ENCODE measurements around the gene FOXA2. TPM values are rescaled to one million over a fixed set of nuclear protein-coding genes. Genes with fewer than 3 reads are reported as not detected.
A peak's percentile ranks its signal among the peaks of the same experiment; 100 is the strongest.

FOXA2 gene
- total RNA-seq, 1 experiment from 2014 or later, result 14.0 TPM

DNA sequence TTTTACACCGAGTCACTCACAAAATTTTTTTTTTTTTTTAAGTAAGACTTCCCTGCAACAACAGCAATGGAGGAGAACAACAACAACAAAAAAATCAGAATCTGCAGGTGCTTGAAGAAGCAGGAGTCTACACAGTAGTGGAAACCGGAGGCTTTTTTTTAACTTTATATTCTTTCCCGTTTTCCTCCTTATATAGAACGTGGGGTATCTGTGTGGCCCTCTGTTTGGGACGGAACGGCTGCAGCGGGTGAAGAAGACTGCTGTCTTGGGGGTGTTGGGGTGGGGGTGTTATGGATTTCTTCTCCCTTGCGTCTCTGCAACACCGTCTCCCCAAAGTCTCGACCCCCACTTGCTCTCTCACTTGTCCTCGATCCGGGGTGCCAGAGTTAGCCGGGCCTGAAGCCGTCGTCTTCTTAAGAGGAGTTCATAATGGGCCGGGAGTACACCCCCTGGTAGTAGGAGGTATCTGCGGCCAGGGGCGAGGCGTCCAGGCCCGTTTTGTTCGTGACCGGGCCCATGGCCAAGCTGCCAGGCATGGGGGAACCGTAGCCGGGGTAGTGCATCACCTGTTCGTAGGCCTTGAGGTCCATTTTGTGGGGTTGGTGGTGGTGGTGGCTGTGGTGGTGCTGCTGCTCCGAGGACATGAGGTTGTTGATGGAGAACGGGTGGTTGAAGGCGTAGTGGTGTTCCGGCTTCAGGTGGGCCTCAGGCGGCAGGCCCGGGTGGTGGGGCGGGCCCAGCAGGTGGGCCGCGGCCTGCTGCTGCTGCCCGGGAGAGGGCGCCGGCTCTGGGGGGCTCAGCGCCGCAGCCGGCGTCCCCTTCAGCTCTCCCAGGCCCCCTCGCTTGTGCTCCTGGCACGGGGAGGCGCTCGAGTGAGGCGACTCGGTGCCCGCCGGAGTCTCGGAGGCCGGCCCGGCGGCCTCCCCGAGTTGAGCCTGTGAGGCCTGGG is 2.7 kb downstream of the FOXA2 start:
- peaks cover 3% of the 10 kb centered on the region; the same call in 1 of the 2 replicates for H3K27me3 ChIP-seq (replicated peaks)
- no peak for DNase-seq (ENCODE audit: low read depth in 1 of 2, low spot score in 2 of 2)
- peaks cover 31% of the 10 kb centered on the region for H3K4me1 ChIP-seq (replicated peaks)
- H3K9me3 ChIP-seq (replicated peaks), result 0 out of 2 replicates have a peak, but pooled peaks cover 2% of the 10 kb centered on the region
- H3K27ac ChIP-seq, result no peak overlapping the region
- H3K36me3 ChIP-seq, result peaks cover 33% of the 10 kb centered on the region
- H3K4me3 ChIP-seq, result no peak overlapping the region

DNA sequence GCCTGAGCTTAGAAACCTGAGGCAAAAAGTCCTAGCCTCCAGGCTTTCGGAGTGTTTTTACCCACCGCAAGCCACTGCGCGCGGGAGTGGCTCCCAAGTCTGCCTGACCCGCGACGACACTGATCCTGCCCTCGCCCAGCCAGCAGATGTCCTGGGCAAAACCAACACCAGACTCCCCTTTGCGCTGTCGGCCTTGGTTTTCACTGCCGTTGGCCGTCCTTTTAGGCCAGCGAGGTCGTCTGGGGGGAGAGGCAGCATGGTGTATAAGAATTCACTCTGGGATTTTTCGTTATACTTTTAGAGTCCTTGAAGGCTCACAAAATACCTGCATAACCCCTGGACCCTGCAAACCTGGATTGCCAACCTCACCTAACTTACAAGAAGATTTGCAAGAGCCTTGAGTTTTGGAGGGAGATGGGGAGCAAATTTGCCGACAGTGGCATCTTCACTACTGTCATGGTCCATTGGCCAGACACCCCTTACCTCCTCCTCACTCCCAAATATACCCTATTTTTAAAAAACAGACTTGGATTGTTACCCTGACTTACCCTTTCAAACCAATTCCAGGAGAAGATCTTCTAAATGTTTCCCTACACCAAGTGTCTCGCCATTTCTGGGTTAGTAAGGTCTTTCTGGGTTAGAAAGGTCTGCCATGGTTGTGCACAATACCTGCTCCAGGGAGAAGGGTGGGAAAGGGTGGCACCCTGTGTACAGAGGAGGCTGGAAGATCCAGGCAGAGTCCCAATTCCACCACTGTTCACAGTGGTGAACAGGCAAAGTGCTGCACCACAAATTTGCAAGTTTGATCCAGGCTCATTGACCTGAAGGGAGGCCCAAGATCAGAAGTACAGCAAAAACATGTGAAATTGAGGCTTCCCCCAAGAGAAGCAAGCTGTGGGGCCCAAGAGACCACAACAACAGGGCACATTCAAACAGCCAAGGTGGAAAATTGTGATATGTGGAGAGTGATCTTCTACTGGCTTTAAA is 4.4 kb downstream of the FOXA2 start:
- Histone ChIP-seq H3K4me3 (no peak overlapping the region), H3K36me3 (peaks cover 33% of the 10 kb centered on the region), H3K27ac (no peak overlapping the region), H3K27me3 (replicated peaks) (no peaks in the 10 kb centered on the region; the same call in 1 of the 2 replicates), H3K9me3 (replicated peaks) (0 out of 2 replicates have a peak, but pooled peaks cover 2% of the 10 kb centered on the region), H3K4me1 (replicated peaks) (peaks cover 42% of the 10 kb centered on the region)
- DNase-seq (ENCODE audit: low read depth in 1 of 2, low spot score in 2 of 2), result no peak

DNA sequence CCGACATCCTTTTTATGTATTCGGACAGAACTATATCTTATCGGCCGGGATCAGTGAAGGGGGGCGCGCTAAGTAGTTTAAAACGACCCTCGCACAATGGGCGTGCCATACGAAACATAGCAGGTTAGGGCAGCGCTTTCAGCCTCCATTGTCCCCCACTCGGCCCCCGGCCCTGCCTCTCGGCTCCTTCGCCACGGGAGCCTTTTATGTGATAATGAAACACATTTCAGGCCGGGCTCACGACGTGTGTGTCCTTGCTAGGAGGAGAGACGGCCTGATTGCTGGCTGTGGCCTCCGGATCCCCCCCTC is 5.3 kb downstream of the FOXA2 start:
- Histone ChIP-seq H3K4me3 (no peak overlapping the region), H3K36me3 (peaks cover 33% of the 10 kb centered on the region), H3K27me3 (replicated peaks) (no peaks in the 10 kb centered on the region), H3K27ac (no peak overlapping the region), H3K9me3 (replicated peaks) (no peaks in the 10 kb centered on the region), H3K4me1 (replicated peaks) (peaks cover 46% of the 10 kb centered on the region)
- DNase-seq (ENCODE audit: low read depth in 1 of 2, low spot score in 2 of 2), result no peak

DNA sequence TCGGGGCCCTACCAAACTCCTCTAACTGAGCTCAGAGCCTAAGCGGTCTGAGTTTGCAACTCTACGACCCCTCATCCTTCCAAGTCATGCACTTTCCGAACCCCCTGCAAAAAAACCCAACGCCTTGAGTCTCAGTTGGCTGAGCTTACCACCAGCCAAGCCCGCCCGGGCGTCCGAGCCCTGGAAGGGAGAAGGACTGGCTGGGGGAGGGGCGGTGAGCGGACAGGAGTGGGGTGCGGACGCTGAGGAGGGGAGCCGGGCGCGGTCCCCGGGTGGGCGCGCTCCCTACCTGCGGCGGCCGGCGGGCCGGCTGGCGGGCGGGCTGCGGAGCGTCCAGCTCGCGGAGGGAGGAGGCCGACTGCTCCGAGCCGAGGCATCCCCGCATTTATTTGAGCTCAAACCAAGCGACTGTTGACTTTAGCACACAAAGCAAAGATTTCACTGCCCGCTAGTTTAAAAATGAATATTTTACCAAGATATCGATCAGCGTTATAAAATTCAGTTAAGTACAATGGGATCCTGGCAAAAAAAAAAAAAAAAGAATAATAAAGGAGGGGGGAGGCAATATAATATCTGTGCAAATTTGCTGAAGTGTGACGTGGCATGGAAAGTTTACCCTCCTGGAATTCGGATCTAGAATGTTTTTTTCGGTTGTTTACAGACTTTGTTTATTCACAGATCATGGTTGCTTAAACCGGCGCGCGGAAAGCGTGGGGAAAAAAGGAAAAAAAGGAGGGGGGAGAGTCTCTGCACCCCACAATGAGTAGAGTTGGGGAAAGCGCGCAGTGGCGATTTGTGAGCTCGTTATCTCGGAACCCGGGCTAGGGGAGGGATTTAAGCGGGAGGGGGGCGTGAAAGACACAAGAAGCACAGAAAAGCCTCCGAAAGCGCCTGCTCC is 5.9 kb downstream of the FOXA2 start:
- Histone ChIP-seq H3K9me3 (replicated peaks) (no peaks in the 10 kb centered on the region), H3K4me1 (replicated peaks) (peaks cover 52% of the 10 kb centered on the region), H3K27me3 (replicated peaks) (no peaks in the 10 kb centered on the region), H3K36me3 (peaks cover 33% of the 10 kb centered on the region), H3K27ac (no peak overlapping the region), H3K4me3 (no peak overlapping the region)
- DNase-seq (ENCODE audit: low read depth in 1 of 2, low spot score in 2 of 2), result no peak

DNA sequence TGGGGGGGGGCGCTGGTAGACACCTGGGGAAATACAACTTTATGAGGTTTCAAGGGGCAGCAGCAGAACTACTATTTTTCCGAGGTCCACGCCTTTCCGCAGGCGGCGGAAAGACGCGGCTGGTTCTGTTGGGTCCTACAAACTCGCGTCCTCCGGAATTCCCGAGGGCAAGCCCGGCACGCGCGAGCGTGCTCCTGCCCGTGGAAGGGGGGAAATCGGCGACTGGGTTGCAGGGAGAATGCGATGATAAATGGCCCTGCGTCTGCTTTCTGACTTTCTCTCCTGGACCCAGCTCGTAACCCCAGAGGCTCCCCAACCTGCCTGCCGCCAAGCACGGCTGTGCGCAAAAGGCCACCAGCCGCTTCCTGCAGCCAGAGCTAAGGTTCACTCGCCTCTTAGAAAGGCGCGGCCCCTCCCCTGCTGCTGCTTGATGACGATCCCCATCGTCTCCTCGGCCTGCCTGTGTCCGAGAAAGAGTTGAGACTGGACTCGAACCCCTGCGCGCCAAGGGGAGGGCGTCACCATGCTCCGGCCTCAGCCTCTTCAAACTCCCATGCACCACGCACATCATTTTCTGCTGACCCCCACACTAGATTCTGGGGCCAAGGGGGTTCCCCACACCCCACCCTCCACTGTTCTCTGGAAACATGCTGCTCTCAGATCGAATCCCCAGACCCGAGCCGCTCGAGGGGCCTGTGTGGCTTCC is 6.7 kb downstream of the FOXA2 start:
- no peak for DNase-seq (ENCODE audit: low read depth in 1 of 2, low spot score in 2 of 2)
- H3K27ac ChIP-seq, result no peak overlapping the region
- H3K4me1 ChIP-seq (replicated peaks), result peaks cover 50% of the 10 kb centered on the region
- H3K9me3 ChIP-seq (replicated peaks), result no peaks in the 10 kb centered on the region
- H3K4me3 ChIP-seq, result no peak overlapping the region
- H3K36me3 ChIP-seq, result peaks cover 28% of the 10 kb centered on the region
- no peaks in the 10 kb centered on the region for H3K27me3 ChIP-seq (replicated peaks)

DNA sequence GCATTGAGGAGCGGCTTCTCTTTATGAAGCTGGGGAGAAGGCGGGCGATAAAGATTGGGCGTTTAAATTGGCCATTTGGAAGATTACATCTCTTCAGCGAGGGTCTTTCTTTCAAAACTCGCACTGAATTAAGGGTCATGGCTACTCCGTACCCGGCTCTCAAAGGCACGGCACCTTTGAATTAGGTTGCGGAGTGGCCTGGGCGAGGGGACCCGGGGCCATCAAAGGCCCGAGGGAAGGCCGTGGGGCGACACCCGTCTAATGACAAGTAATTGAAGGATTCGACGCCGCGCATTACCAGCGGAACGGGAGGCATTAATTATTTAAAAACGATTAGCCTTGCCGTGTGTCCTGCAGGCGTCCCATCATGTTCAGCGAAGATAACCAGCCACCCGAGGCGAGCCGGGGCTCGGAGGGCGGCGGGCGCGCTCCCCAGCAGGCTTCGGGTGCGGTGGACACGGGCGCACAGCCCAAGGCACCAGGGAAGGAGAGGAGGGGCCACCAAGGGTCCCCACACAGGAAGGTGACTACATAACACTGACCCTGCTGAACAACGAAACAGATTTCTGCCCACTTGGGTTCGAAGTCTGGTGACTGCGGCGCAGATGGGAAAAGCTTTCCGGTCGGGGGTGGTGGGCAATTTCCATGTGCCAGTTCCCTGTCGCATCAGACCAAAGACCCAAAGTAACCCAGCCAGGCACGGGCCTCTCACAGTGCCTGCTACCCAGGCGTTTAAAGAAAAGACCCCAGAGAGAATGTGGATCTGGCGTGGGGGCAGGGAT is 7.4 kb downstream of the FOXA2 start:
- H3K4me3 ChIP-seq, result no peak overlapping the region
- H3K27me3 ChIP-seq (replicated peaks), result no peaks in the 10 kb centered on the region
- H3K27ac ChIP-seq, result peak overlapping the region; percentile 98
- H3K36me3 ChIP-seq, result peaks cover 21% of the 10 kb centered on the region
- peaks cover 42% of the 10 kb centered on the region for H3K4me1 ChIP-seq (replicated peaks)
- DNase-seq (ENCODE audit: low read depth in 1 of 2, low spot score in 2 of 2), result no peak
- H3K9me3 ChIP-seq (replicated peaks), result no peaks in the 10 kb centered on the region

DNA sequence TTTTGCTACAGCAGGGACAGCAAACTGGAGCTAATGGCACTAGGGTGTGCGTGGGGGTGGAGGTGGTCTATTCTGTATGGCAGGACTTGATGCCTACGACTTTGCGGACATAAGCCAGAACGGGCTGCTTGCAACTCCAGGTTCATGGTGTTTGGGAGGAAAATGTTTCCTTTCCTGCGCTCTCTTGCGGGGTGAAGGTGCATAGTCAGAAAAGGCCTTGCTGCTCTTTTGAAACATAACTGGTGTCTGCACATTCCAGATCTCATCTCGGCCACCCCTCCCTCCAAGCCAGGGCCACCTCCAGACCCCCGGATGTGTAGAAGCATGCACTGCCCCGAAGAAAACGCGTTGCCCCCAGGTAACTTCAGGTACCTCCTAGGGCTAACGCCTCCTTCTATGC is 8.1 kb downstream of the FOXA2 start:
- Histone ChIP-seq H3K9me3 (replicated peaks) (no peaks in the 10 kb centered on the region), H3K27me3 (replicated peaks) (no peaks in the 10 kb centered on the region), H3K36me3 (peaks cover 14% of the 10 kb centered on the region), H3K4me3 (no peak overlapping the region), H3K4me1 (replicated peaks) (peaks cover 40% of the 10 kb centered on the region), H3K27ac (peak overlapping the region; percentile 98)
- DNase-seq (ENCODE audit: low read depth in 1 of 2, low spot score in 2 of 2), result no peak

DNA sequence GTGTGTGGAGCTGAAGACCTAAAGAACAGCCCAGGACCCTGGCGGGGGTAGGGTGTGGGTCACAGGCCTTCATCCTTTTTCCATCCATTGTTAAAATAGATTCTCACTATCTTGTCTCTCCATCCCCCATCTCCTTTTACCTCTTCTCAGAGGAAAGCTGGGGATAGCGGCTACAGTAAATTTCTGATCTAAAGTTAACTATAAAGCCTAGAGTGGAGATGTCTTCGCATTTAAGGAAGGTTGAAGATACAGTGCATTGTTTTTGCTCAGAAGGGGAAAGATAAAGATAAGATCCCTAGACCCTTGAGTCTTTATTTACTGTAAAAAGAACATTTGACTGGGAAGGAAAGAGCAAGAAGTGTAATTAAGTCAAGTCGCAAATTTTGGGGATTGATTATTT is 8.6 kb downstream of the FOXA2 start:
- peaks cover 44% of the 10 kb centered on the region for H3K4me1 ChIP-seq (replicated peaks)
- H3K36me3 ChIP-seq, result peaks cover 9% of the 10 kb centered on the region
- DNase-seq (ENCODE audit: low read depth in 1 of 2, low spot score in 2 of 2), result no peak
- no peak overlapping the region for H3K4me3 ChIP-seq
- H3K27ac ChIP-seq, result peak overlapping the region; percentile 98
- no peaks in the 10 kb centered on the region for H3K27me3 ChIP-seq (replicated peaks)
- H3K9me3 ChIP-seq (replicated peaks), result no peaks in the 10 kb centered on the region

DNA sequence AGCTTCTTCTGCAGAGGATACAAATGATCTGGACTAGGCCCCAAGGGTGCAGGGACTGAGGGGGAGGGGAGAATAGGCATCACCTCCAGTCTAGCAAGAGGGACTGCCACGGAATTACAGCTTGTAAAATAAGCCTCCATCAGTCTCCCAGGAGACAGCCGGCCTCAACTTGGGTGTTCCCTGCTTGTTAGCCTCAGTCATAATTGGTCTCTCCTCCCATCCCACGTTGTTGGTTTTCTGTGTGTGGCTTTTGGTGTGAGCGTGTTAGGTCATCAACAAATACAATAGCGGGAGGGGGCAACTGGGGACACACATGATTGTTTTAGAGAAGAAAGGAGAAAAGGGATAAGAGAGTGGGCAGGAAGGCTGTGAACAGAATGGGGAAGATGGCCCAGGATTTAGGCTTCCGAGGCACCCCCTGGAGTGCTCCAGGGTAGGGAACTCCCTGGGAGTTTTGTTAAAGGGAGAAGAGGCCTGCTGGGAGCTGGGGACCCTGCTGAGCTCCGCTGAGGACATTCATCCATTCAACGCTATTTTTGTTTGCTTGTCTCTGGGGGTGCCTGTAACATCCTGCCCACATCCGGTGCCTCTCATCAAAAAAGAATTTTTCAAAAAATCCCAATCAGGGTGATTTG is 9.2 kb downstream of the FOXA2 start:
- Histone ChIP-seq H3K4me3 (no peak overlapping the region), H3K27me3 (replicated peaks) (no peaks in the 10 kb centered on the region)
- peak; percentile 97 to 100 for DNase-seq (ENCODE audit: low read depth in 1 of 2, low spot score in 2 of 2)

DNA sequence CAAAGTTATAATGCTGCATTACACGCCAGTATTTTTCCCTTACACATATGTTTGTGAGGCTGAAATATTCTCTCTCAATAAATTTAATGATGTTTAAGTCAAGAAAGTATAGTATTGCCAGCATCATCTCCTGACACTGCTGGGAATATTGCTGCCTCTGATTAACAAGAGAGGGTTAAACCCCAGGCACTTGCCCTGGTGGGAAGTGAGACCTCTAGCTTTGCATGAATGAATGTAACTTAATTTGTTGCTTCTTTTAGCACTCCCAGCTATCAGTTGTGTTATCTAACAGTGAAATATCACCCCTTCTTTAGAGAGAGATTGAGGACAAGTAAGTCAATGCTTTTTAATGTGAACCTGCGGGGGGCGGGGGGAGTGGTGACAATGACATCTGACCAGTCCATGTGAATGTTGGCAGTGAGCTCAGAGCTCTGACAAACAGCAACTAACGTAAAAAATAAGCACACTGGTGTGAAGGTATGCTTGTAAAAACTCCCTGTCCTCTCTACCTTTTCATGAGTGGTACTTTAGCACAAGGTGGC is 9.8 kb downstream of the FOXA2 start:
- peaks cover 44% of the 10 kb centered on the region for H3K4me1 ChIP-seq (replicated peaks)
- no peaks in the 10 kb centered on the region for H3K36me3 ChIP-seq
- no peaks in the 10 kb centered on the region for H3K27me3 ChIP-seq (replicated peaks)
- H3K9me3 ChIP-seq (replicated peaks), result no peaks in the 10 kb centered on the region
- no peak for DNase-seq (ENCODE audit: low read depth in 1 of 2, low spot score in 2 of 2)
- peak overlapping the region; percentile 98 for H3K27ac ChIP-seq
- no peak overlapping the region for H3K4me3 ChIP-seq

More for the DNA sequence above, 9.2 kb downstream of the FOXA2 start:
- Histone ChIP-seq H3K4me1 (replicated peaks) (peaks cover 44% of the 10 kb centered on the region), H3K27ac (peak overlapping the region; percentile 98), H3K9me3 (replicated peaks) (no peaks in the 10 kb centered on the region), H3K36me3 (peaks cover 3% of the 10 kb centered on the region)

DNA sequence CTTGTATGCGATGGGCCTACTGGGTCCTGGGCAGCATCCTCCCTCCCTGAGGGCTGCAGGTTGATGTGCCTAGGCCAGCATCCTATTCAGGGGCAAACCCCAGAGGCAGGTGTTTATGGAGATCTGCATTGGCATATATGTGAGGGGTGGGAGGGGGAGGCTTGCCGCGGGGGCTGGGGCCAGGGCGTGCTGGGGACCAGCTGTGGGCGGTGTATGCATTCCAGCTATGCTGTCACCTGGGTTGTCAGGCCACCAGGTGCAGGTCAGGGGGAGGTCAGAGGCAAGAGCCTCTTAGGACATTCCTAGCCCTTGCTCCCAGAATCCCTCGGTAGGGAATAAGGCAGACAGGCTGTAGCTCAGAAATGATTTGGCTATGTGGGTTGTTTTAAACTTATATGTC is 11.9 kb downstream of the FOXA2 start:
- peaks cover 44% of the 10 kb centered on the region for H3K4me1 ChIP-seq (replicated peaks)
- H3K27me3 ChIP-seq (replicated peaks), result no peaks in the 10 kb centered on the region
- no peak overlapping the region for H3K27ac ChIP-seq
- H3K9me3 ChIP-seq (replicated peaks), result no peaks in the 10 kb centered on the region
- H3K36me3 ChIP-seq, result no peaks in the 10 kb centered on the region
- H3K4me3 ChIP-seq, result no peak overlapping the region
- no peak for DNase-seq (ENCODE audit: low read depth in 1 of 2, low spot score in 2 of 2)

All from SJSA1 (cell line).